Chondrocyte (in vitro differentiated cells): Measurements from ENCODE around the gene LRP3. TPM values are rescaled to one million over a fixed set of nuclear protein-coding genes. Genes with fewer than 3 reads are reported as not detected.
A peak's percentile ranks its signal among the peaks of the same experiment; 100 is the strongest.
"Not testable (repeated sequence)": the region's sequence is repeated elsewhere in the genome, so short reads cannot be mapped to it uniquely, and the experiment has no call there.

Experiments
- DNase-seq: peaks from one replicate; pipeline ENCODE4 v3.0.0; 2021; ENCODE audit warnings: mixed read lengths, low spot score
- H3K27ac Mint-ChIP-seq: one replicate; pipeline ENCODE4 v1.8.0; 2021; ENCODE audit warnings: mild to moderate bottlenecking, moderate library complexity, mixed read lengths; ENCODE audit not compliant: unreplicated experiment
- H3K27me3 Mint-ChIP-seq: 2 replicates; pipeline ENCODE4 v1.8.0; 2021; ENCODE audit warnings: low read depth, mixed read lengths
- H3K36me3 Mint-ChIP-seq: 2 replicates; pipeline ENCODE4 v1.8.0; 2021; ENCODE audit warnings: low read depth, mixed read lengths
- H3K4me1 Mint-ChIP-seq: 2 replicates; pipeline ENCODE4 v1.8.0; 2021; ENCODE audit warnings: low read depth, mild to moderate bottlenecking, mixed read lengths
- H3K4me3 Mint-ChIP-seq: one replicate; pipeline ENCODE4 v1.8.0; 2021; ENCODE audit warnings: mild to moderate bottlenecking, moderate library complexity, mixed read lengths; ENCODE audit not compliant: unreplicated experiment
- H3K9me3 Mint-ChIP-seq: 2 replicates; pipeline ENCODE4 v1.8.0; 2021; ENCODE audit warnings: low read depth, mixed read lengths
- total RNA-seq: library from RNA; stranded (reverse); gene quantifications from 3 replicates; pipeline ENCODE4 v1.2.1, GENCODE V29; 2021
- TF ChIP-seq, protein P1 (sequence below): fragments of 200-600 bp; sonication (generic); IDR thresholded peaks from 2 replicates; pipeline ENCODE4 v1.5.0; 2021; ENCODE audit warnings: antibody characterized with exemption, mild to moderate bottlenecking, moderate library complexity

Gene LRP3
- total RNA-seq, 1 donor from 2014 or later, result 33.2 TPM

DNA sequence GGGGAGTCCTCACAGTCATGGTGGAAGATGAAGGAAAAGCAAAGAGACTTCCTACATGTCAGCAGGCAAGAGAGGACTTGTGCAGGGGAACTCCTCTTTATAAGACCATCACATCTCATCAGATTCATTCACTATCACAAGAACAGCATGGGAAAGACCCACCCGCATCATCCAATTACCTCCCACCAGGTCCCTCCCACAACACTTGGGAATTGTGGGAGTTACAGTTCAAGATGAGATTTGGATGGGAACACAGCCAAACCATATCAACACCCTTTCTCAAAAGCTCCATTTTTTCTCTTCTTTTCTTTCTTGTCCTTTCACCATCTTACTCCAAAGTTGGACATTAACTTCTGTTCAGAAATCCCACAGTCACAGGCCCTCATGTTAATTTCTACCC, 4.7 kb upstream of the LRP3 start:
- DNase-seq, result no peak
- no peak overlapping the region for H3K4me3 Mint-ChIP-seq
- H3K27me3 Mint-ChIP-seq, result peaks cover 9% of the 10 kb centered on the region
- TF ChIP-seq, protein P1, sequence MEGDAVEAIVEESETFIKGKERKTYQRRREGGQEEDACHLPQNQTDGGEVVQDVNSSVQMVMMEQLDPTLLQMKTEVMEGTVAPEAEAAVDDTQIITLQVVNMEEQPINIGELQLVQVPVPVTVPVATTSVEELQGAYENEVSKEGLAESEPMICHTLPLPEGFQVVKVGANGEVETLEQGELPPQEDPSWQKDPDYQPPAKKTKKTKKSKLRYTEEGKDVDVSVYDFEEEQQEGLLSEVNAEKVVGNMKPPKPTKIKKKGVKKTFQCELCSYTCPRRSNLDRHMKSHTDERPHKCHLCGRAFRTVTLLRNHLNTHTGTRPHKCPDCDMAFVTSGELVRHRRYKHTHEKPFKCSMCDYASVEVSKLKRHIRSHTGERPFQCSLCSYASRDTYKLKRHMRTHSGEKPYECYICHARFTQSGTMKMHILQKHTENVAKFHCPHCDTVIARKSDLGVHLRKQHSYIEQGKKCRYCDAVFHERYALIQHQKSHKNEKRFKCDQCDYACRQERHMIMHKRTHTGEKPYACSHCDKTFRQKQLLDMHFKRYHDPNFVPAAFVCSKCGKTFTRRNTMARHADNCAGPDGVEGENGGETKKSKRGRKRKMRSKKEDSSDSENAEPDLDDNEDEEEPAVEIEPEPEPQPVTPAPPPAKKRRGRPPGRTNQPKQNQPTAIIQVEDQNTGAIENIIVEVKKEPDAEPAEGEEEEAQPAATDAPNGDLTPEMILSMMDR, result no peak
- no peak overlapping the region for H3K27ac Mint-ChIP-seq
- H3K9me3 Mint-ChIP-seq, result no peaks in the 10 kb centered on the region
- no peaks in the 10 kb centered on the region for H3K4me1 Mint-ChIP-seq
- H3K36me3 Mint-ChIP-seq, result no peaks in the 10 kb centered on the region

DNA sequence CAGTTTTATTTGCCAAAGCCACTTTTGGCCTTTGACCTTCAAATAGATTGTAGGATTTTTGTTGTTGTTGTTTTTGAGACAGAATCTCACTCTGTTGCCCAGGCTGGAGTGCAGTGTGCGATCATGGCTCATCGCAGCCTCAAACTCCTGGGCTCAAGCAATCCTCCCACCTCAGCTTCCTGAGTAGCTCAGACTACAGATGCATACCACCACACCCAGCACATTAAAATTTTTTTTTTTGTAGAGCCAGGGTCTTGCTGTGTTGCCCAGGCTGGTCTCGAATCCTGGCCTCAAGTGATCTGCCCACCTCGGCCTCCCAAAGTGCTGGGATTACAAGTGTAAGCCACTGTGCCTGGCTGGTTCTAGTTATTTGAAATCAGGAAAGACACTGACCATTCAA, 3.0 kb upstream of the LRP3 start:
- not testable (repeated sequence) for H3K27me3 Mint-ChIP-seq, H3K4me1 Mint-ChIP-seq, H3K36me3 Mint-ChIP-seq

DNA sequence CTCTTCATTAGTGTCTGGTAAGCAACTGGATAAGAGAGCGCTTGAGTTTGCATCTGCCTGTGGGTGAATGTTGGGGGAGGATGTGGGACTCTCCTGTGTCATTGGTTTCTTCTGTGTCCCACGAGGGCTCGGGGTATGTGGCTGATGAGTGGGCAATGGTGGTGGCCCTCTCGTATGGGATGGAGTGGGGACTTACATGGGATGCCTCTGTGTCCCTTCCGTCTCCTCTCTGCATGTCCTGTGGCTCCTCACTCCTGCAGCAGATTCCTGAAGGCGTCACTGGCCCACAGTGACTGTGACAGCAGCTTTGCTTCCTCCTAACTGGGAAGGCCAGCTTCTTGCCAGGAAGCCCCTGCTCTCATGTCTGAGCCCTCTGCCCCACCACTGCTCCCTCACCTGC, 2.6 kb upstream of the LRP3 start:
- H3K9me3 Mint-ChIP-seq, result no peaks in the 10 kb centered on the region
- no peak overlapping the region for H3K4me3 Mint-ChIP-seq
- no peaks in the 10 kb centered on the region for H3K36me3 Mint-ChIP-seq
- H3K27me3 Mint-ChIP-seq, result peaks cover 9% of the 10 kb centered on the region
- TF ChIP-seq, protein P1, result no peak
- peaks cover 8% of the 10 kb centered on the region for H3K4me1 Mint-ChIP-seq
- DNase-seq, result peak; percentile 54
- H3K27ac Mint-ChIP-seq, result no peak overlapping the region

More for the DNA sequence above, 3.0 kb upstream of the LRP3 start:
- H3K27ac Mint-ChIP-seq, H3K4me3 Mint-ChIP-seq, H3K9me3 Mint-ChIP-seq: not testable (repeated sequence)
- DNase-seq, result peak; percentile 10

DNA sequence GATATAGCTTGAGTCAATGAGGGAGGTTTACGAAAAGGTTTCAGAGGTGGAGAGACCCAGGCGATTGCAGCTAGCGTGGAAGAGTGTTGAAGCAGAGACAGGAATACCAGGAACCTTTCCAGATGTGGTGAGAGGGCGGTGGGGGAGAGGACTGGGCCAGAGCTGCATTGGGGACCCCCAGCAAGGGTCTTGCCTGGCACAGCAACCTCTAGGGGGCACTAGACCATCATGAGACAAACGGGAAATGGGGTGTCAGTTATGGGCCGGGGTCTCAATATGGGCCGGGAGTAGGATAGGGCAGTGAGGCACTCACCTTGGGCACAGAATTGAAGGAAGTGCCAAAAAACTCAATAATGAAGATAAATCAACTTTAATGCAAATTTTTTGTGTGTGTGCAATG, 2.1 kb upstream of the LRP3 start:
- peak; percentile 33 for DNase-seq
- no peaks in the 10 kb centered on the region for H3K36me3 Mint-ChIP-seq

DNA sequence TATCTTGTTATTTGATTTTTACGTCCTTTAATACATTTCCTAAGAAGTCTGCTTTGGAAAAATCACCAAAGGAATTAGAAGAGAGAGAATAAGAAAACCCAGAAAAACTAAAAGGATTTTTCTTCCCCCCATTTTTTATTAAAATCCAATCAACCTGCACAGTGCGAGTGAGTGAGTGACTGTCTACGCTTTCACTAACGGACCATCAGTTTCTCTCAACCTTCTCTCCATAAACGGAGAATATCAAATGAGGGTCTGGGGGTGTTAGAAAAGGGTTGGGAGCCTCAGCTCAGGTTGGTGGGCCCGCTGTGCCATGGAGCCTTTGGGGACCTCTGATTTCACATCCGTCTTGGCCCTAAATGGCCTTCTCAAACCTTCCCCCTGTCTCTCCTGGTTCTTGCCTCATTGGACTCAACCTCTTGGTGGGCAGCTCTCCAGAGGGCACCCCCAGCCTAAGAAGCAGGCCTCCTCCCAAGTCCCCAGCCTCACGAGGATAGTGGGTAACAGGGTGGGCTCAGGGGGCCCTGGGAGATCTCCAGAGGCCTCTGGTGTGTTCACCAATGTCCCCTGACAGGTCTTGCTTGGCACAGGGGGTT, 763 bp upstream of the LRP3 start:
- no peak overlapping the region for H3K27ac Mint-ChIP-seq
- peaks cover 9% of the 10 kb centered on the region for H3K27me3 Mint-ChIP-seq
- H3K36me3 Mint-ChIP-seq, result no peaks in the 10 kb centered on the region
- H3K4me1 Mint-ChIP-seq, result peaks cover 8% of the 10 kb centered on the region
- TF ChIP-seq, protein P1, result no peak
- DNase-seq, result no peak
- peak overlapping the region; percentile 53 for H3K4me3 Mint-ChIP-seq
- H3K9me3 Mint-ChIP-seq, result no peaks in the 10 kb centered on the region

More for the DNA sequence above, 2.1 kb upstream of the LRP3 start:
- Mint-ChIP-seq H3K4me3 (no peak overlapping the region), H3K27ac (no peak overlapping the region), H3K4me1 (peaks cover 8% of the 10 kb centered on the region), H3K9me3 (no peaks in the 10 kb centered on the region), H3K27me3 (peaks cover 9% of the 10 kb centered on the region)
- TF ChIP-seq, protein P1, result peak; percentile 47

DNA sequence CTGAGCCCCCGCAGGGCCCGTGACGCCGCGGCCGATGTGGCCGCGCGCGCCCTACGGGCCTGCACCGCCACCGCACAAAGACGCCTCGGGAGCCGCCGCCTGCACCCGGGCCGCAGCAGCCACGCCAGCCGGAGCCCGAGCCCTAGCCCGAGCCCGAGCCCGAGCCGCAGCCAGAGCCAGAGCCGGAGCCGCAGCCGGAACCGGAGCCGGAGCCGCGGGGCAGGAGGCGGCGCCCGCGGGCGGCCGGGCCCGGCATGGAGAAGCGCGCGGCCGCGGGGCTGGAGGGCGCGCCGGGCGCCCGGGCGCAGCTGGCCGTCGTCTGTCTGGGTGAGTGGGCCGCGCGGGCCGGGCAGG, 379 bp downstream of the LRP3 start:
- Mint-ChIP-seq H3K9me3 (no peaks in the 10 kb centered on the region), H3K27ac (no peak overlapping the region), H3K4me3 (no peak overlapping the region), H3K4me1 (peaks cover 8% of the 10 kb centered on the region), H3K36me3 (peaks cover 2% of the 10 kb centered on the region), H3K27me3 (peaks cover 9% of the 10 kb centered on the region)
- DNase-seq, result no peak
- TF ChIP-seq, protein P1, result no peak
